Stimulated activated CD4-positive, alpha-beta T cell treated with anti-CD3 and anti-CD28 coated beads, Interleukin-15, amount 100 ng/mL, for 48 hours (primary cell): ENCODE results near the gene ICOSLG.
"Not testable (repeated sequence)": the region's sequence is repeated elsewhere in the genome, so short reads cannot be mapped to it uniquely, and the experiment has no call there.

Source experiments
- DNase-seq, 2 donors: peaks; one replicate each; pipeline ENCODE4 v3.0.0-alpha.2; 2020; ENCODE audit warnings: low read depth in 2 of 2

The ICOSLG gene

DNA sequence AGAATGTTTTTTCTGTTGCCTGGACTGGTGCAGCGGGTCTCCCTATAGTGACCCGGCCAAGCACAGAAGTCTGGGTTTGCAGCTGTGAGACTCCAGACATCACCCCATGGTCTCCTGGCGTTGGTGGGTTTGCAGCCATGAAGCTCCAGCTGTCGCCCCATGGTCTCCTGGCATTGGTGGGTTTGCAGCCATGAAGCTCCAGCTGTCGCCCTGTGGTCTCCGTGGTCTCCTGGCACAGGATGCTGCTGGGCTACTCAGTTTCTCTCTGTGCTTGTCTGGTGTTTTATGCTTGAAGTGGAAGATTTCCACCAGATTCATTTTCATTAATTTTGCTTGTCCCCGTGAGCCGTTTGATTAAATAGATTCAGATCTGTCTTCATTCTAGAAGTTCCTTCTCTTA, 58.5 kb downstream of the ICOSLG start:
- not testable (repeated sequence) for DNase-seq

- DNase-seq, result not testable (repeated sequence)
These were observed 59.2 kb downstream of the ICOSLG start for GRCh38 chr21:44181506-44181905.

DNA sequence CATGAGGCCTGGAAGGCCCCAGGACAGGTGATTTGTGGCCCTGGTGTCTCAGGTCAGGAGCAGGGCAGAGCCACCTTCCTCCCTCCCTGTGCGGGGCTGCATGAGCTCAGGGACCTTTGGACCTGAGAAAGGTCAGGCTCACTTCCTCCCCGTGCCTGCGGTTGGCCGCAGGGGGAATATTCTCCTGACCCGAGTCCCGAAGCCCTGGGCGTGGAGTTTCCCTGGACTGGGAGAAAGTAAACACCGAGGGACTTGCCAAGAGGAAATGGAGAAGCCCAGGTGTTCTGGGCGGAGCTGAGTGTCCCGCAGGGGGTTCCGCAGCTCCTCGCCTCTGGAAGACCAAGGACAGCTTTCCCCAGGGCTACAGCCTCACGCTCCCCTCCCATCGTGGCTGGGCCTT, 64.6 kb downstream of the ICOSLG start:
- DNase-seq, result not testable (repeated sequence)

DNA sequence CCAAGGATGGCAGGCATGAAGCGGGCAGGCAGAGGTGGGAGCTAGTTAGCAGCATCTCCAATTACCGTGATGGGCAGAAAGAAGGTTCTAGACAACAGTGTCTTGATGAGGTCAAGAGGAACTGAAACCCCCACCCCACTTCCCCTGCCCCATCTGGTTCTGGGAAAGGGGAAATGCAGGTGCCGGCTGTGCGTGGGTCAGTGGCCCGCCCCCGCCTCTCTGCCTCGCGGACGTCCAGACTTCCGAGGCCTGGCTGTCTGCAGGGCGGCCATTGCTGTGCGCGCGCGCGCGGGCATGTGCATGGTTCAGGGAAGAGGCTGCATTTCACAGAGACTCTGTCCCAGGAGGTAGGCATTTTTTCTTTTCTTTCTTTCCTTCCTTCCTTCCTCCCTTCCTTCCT, 65.6 kb downstream of the ICOSLG start:
- not testable (repeated sequence) for DNase-seq
